ENCODE data around the gene POP5. TPM values are rescaled to one million over a fixed set of nuclear protein-coding genes. Genes with fewer than 3 reads are reported as not detected.

The POP5 gene
- total RNA-seq, 1 donor from 2014 or later: 24.1 TPM

- no peak for DNase-seq (ENCODE audit: low spot score)
- peak; percentile 74 for ATAC-seq
Observed at GRCh38 chr12:120590741-120591407, 9.7 kb upstream of the POP5 start.

GRCh38 chr12:120588948-120589930 is 8.0 kb upstream of the POP5 start:
- ATAC-seq: no peak
- no peak for DNase-seq (ENCODE audit: low spot score)

GRCh38 chr12:120588371-120588770 is 7.2 kb upstream of the POP5 start:
- DNase-seq (ENCODE audit: low spot score): no peak

GRCh38 chr12:120586860-120587259 is 5.7 kb upstream of the POP5 start:
- ATAC-seq (no peak), DNase-seq (ENCODE audit: low spot score) (no peak)

More at GRCh38 chr12:120588371-120588770, 7.2 kb upstream of the POP5 start:
- no peak for ATAC-seq

- ATAC-seq: no peak
- no peak for DNase-seq (ENCODE audit: low spot score)
Observed at GRCh38 chr12:120586206-120586605, 5.0 kb upstream of the POP5 start.

- peak; percentile 45 for ATAC-seq
- peak; percentile 62 for DNase-seq (ENCODE audit: low spot score)
Observed at GRCh38 chr12:120584343-120585149, 3.3 kb upstream of the POP5 start.

GRCh38 chr12:120583478-120584030 is 2.4 kb upstream of the POP5 start:
- DNase-seq (ENCODE audit: low spot score) (peak; percentile 72), ATAC-seq (peak; percentile 48)

- no peak for DNase-seq (ENCODE audit: low spot score)
- no peak for ATAC-seq
Observed at GRCh38 chr12:120581998-120582397, 796 bp upstream of the POP5 start.

- DNase-seq (ENCODE audit: low spot score) (no peak), ATAC-seq (no peak)
Observed at GRCh38 chr12:120579179-120579578, 2.0 kb downstream of the POP5 start.

- DNase-seq (ENCODE audit: low spot score) (no peak), ATAC-seq (no peak)
Observed at GRCh38 chr12:120574106-120574505, 7.1 kb downstream of the POP5 start.

- DNase-seq (ENCODE audit: low spot score): no peak
- ATAC-seq: no peak
Observed at GRCh38 chr12:120573560-120573959, 7.6 kb downstream of the POP5 start.

GRCh38 chr12:120571299-120571698 is 9.9 kb downstream of the POP5 start:
- ATAC-seq: no peak
- DNase-seq (ENCODE audit: low spot score): no peak

- no peak for ATAC-seq
Observed at GRCh38 chr12:120563495-120563894, 17.7 kb downstream of the POP5 start.

GRCh38 chr12:120562906-120563305 is 18.3 kb downstream of the POP5 start:
- DNase-seq (ENCODE audit: low spot score): no peak
- ATAC-seq: no peak

More at GRCh38 chr12:120563495-120563894, 17.7 kb downstream of the POP5 start:
- DNase-seq (ENCODE audit: low spot score): no peak

GRCh38 chr12:120557589-120557988 is 23.6 kb downstream of the POP5 start:
- ATAC-seq (no peak), DNase-seq (ENCODE audit: low spot score) (no peak)

GRCh38 chr12:120554678-120555077 is 26.5 kb downstream of the POP5 start:
- ATAC-seq (no peak), DNase-seq (ENCODE audit: low spot score) (no peak)

GRCh38 chr12:120546050-120546386 is 35.2 kb downstream of the POP5 start:
- ATAC-seq (no peak), DNase-seq (ENCODE audit: low spot score) (no peak)

GRCh38 chr12:120544691-120545090 is 36.5 kb downstream of the POP5 start:
- ATAC-seq: no peak
- no peak for DNase-seq (ENCODE audit: low spot score)

- DNase-seq (ENCODE audit: low spot score) (no peak), ATAC-seq (no peak)
Observed at GRCh38 chr12:120542166-120542565, 39.0 kb downstream of the POP5 start.

GRCh38 chr12:120540445-120540844 is 40.8 kb downstream of the POP5 start:
- no peak for DNase-seq (ENCODE audit: low spot score)
- no peak for ATAC-seq

- DNase-seq (ENCODE audit: low spot score) (no peak), ATAC-seq (no peak)
Observed at GRCh38 chr12:120539303-120539702, 41.9 kb downstream of the POP5 start.
